K562 (cell line): Measurements from ENCODE around the gene IL31RA.

Experiments
- ARHGAP35 ChIP-seq: fragments of 450-650 bp; IDR thresholded peaks from 2 replicates; pipeline ENCODE4 v1.6.1; 2018; ENCODE audit not compliant: partially characterized antibody
- ATF4 ChIP-seq: fragments of 450-650 bp; formaldehyde crosslinking; IDR thresholded peaks from 2 replicates; pipeline ENCODE4 v1.4.0; 2022; ENCODE audit warnings: mild to moderate bottlenecking, moderate library complexity
- CTCF ChIP-seq, 3 experiments: IDR thresholded peaks in 2 of 3; conservative IDR thresholded peaks in 1 of 3; 2 replicates each; pipeline ENCODE4 v1.5.1; 2011 to 2012; ENCODE audit warnings: low read length in 3 of 3, mild to moderate bottlenecking in 3 of 3, control low read depth in 2 of 3, improper control_type of control experiment in 1 of 3, inconsistent platforms in 1 of 3, low read depth in 1 of 3, mixed read lengths in 1 of 3, moderate library complexity in 1 of 3; ENCODE audit not compliant: insufficient read depth in 2 of 3
- ELF4 ChIP-seq: fragments of 450-650 bp; formaldehyde crosslinking; IDR thresholded peaks from 2 replicates; pipeline ENCODE4 v1.4.0; 2022; ENCODE audit warnings: missing genetic modification characterization
- MGA ChIP-seq: fragments of 450-650 bp; IDR thresholded peaks from 2 replicates; pipeline ENCODE4 v1.6.1; 2016; ENCODE audit warnings: mild to moderate bottlenecking, moderate library complexity
- PBX2 ChIP-seq, 2 experiments: IDR thresholded peaks in 1 of 2; conservative IDR thresholded peaks in 1 of 2; 2 replicates each; pipeline ENCODE4 v1.6.1; 2016; ENCODE audit warnings: low read depth in 2 of 2, mild to moderate bottlenecking in 1 of 2, missing compliant biosample characterization in 1 of 2, missing genetic modification characterization in 1 of 2, moderate library complexity in 1 of 2
- POLR2A ChIP-seq: fragments of 450-650 bp; conservative IDR thresholded peaks from 2 replicates; pipeline ENCODE4 v1.6.1; 2016
- POLR2AphosphoS5 ChIP-seq: IDR thresholded peaks from 2 replicates; pipeline ENCODE4 v1.6.1; 2011; ENCODE audit warnings: mild to moderate bottlenecking, low read depth, low read length, moderate library complexity; ENCODE audit not compliant: control insufficient read depth, insufficient read depth
- SMC3 ChIP-seq: conservative IDR thresholded peaks from 2 replicates; pipeline ENCODE4 v1.6.1; 2011; ENCODE audit warnings: low read depth, low read length, improper control_type of control experiment; ENCODE audit not compliant: insufficient read depth

- TF ChIP-seq CTCF (IDR thresholded peaks at IDR 0.05 in 2 of 3, conservative IDR thresholded peaks at IDR 0.05 in 1 of 3; ENCODE audit: insufficient read depth in 2 of 3, low read depth in 1 of 3, low read length in 3 of 3) (no peak), POLR2AphosphoS5 (no peak), ARHGAP35 (no peak), ATF4 (CRISPR knock-in tag) (no peak), ELF4 (CRISPR knock-in tag) (no peak), POLR2A (no peak), SMC3 (no peak), PBX2 (CRISPR knock-in tag; IDR thresholded peaks at IDR 0.05; ENCODE audit: low read depth) (no peak), PBX2 (tag; conservative IDR thresholded peaks at IDR 0.05; ENCODE audit: low read depth) (no peak), MGA (no peak)
These were observed 82.4 kb downstream of the IL31RA start for GRCh38 chr5:55933377-55934114.
